Measurements from ENCODE around the gene ASXL1.

- no peak for TF ChIP-seq POLR2A (IDR thresholded peaks at IDR 0.05)
- peak; percentile 37 to 50 (median 38) for TF ChIP-seq POLR2AphosphoS5 (IDR thresholded peaks at IDR 0.05)
Measured at GRCh38 chr20:32470025-32470861, 112.1 kb downstream of the ASXL1 start.

Data from stomach (tissue), 4 donors.